ENCODE results near the gene ADNP.

ADNP gene

GRCh38 chr20:50916257-50916656, 15.0 kb downstream of the ADNP start:
- Histone ChIP-seq H3K4me2 (ENCODE audit: low read length) (no peak overlapping the region), H3K79me2 (ENCODE audit: control insufficient read depth, insufficient read depth, low read length) (peaks cover 91% of the 10 kb centered on the region), H3K56ac (ENCODE audit: low read length) (no peak overlapping the region), H2AK5ac (ENCODE audit: low read length) (no peak overlapping the region), H3K4me1 (ENCODE audit: control insufficient read depth, low read depth, low read length) (peaks cover 3% of the 10 kb centered on the region), H4K5ac (ENCODE audit: low read length) (no peak overlapping the region), H2BK15ac (replicated peaks; ENCODE audit: low read depth) (no peak overlapping the region), H3K27ac (ENCODE audit: low read depth, low read length) (no peak overlapping the region), H3K79me1 (ENCODE audit: low read length) (peaks cover 1% of the 10 kb centered on the region), H3K23ac (ENCODE audit: low read length) (no peak overlapping the region), H4K8ac (ENCODE audit: low read depth, low read length) (no peak overlapping the region), H3K18ac (ENCODE audit: low read length) (no peak overlapping the region), H3K4ac (ENCODE audit: low read depth, low read length) (no peak overlapping the region), H3K36me3 (ENCODE audit: control insufficient read depth, insufficient read depth, low read length) (peaks cover 4% of the 10 kb centered on the region), H2BK5ac (ENCODE audit: low read length) (no peak overlapping the region), H2BK120ac (ENCODE audit: low read depth, low read length) (no peak overlapping the region), H3K9ac (ENCODE audit: low read length) (no peak overlapping the region), H3K4me3 (ENCODE audit: low read length) (no peak overlapping the region), H3K27me3 (ENCODE audit: insufficient read depth, low read length, poor library complexity) (no peaks in the 10 kb centered on the region)
- DNase-seq = peak; percentile 83
- WGBS (ENCODE audit: extremely low coverage, insufficient coverage, low lambda C conversion rate) = no CpG with 5 or more reads among the region's 5 CpGs

GRCh38 chr20:50915424-50915823, 15.8 kb downstream of the ADNP start:
- peaks cover 91% of the 10 kb centered on the region for H3K79me2 ChIP-seq (ENCODE audit: control insufficient read depth, insufficient read depth, low read length)
- H4K8ac ChIP-seq (ENCODE audit: low read depth, low read length) = no peak overlapping the region
- H3K79me1 ChIP-seq (ENCODE audit: low read length) = peaks cover 1% of the 10 kb centered on the region
- peaks cover 4% of the 10 kb centered on the region for H3K36me3 ChIP-seq (ENCODE audit: control insufficient read depth, insufficient read depth, low read length)
- H2BK5ac ChIP-seq (ENCODE audit: low read length) = no peak overlapping the region
- WGBS (ENCODE audit: extremely low coverage, insufficient coverage, low lambda C conversion rate) = no CpG with 5 or more reads among the region's 3 CpGs
- no peak overlapping the region for H4K5ac ChIP-seq (ENCODE audit: low read length)
- no peaks in the 10 kb centered on the region for H3K27me3 ChIP-seq (ENCODE audit: insufficient read depth, low read length, poor library complexity)
- H3K4me2 ChIP-seq (ENCODE audit: low read length) = no peak overlapping the region
- no peak overlapping the region for H3K4me3 ChIP-seq (ENCODE audit: low read length)
- H3K27ac ChIP-seq (ENCODE audit: low read depth, low read length) = no peak overlapping the region
- no peak overlapping the region for H3K18ac ChIP-seq (ENCODE audit: low read length)
- no peak overlapping the region for H2BK15ac ChIP-seq (replicated peaks; ENCODE audit: low read depth)
- no peak overlapping the region for H3K23ac ChIP-seq (ENCODE audit: low read length)
- no peak overlapping the region for H3K56ac ChIP-seq (ENCODE audit: low read length)
- no peak overlapping the region for H2BK120ac ChIP-seq (ENCODE audit: low read depth, low read length)
- no peak overlapping the region for H3K4ac ChIP-seq (ENCODE audit: low read depth, low read length)
- no peak overlapping the region for H3K9ac ChIP-seq (ENCODE audit: low read length)
- peaks cover 3% of the 10 kb centered on the region for H3K4me1 ChIP-seq (ENCODE audit: control insufficient read depth, low read depth, low read length)
- H2AK5ac ChIP-seq (ENCODE audit: low read length) = no peak overlapping the region
- no peak for DNase-seq

GRCh38 chr20:50913690-50914375, 17.4 kb downstream of the ADNP start:
- no peak overlapping the region for H3K56ac ChIP-seq (ENCODE audit: low read length)
- H2BK120ac ChIP-seq (ENCODE audit: low read depth, low read length) = no peak overlapping the region
- no peak for DNase-seq
- H3K23ac ChIP-seq (ENCODE audit: low read length) = no peak overlapping the region
- peaks cover 90% of the 10 kb centered on the region for H3K79me2 ChIP-seq (ENCODE audit: control insufficient read depth, insufficient read depth, low read length)
- H3K27me3 ChIP-seq (ENCODE audit: insufficient read depth, low read length, poor library complexity) = no peaks in the 10 kb centered on the region
- H3K79me1 ChIP-seq (ENCODE audit: low read length) = peaks cover 6% of the 10 kb centered on the region
- no peak overlapping the region for H3K4me2 ChIP-seq (ENCODE audit: low read length)
- no peak overlapping the region for H4K8ac ChIP-seq (ENCODE audit: low read depth, low read length)
- no peak overlapping the region for H3K9ac ChIP-seq (ENCODE audit: low read length)
- H2AK5ac ChIP-seq (ENCODE audit: low read length) = no peak overlapping the region
- H3K4ac ChIP-seq (ENCODE audit: low read depth, low read length) = no peak overlapping the region
- H2BK15ac ChIP-seq (replicated peaks; ENCODE audit: low read depth) = no peak overlapping the region
- H3K4me3 ChIP-seq (ENCODE audit: low read length) = no peak overlapping the region
- no peak overlapping the region for H3K27ac ChIP-seq (ENCODE audit: low read depth, low read length)
- no CpG with 5 or more reads among the region's 2 CpGs for WGBS (ENCODE audit: extremely low coverage, insufficient coverage, low lambda C conversion rate)
- no peak overlapping the region for H2BK5ac ChIP-seq (ENCODE audit: low read length)
- peaks cover 3% of the 10 kb centered on the region for H3K4me1 ChIP-seq (ENCODE audit: control insufficient read depth, low read depth, low read length)
- no peak overlapping the region for H3K18ac ChIP-seq (ENCODE audit: low read length)
- no peak overlapping the region for H4K5ac ChIP-seq (ENCODE audit: low read length)
- peaks cover 2% of the 10 kb centered on the region for H3K36me3 ChIP-seq (ENCODE audit: control insufficient read depth, insufficient read depth, low read length)

GRCh38 chr20:50911716-50912115, 19.5 kb downstream of the ADNP start:
- Histone ChIP-seq H2BK5ac (ENCODE audit: low read length) (no peak overlapping the region), H4K8ac (ENCODE audit: low read depth, low read length) (no peak overlapping the region), H3K18ac (ENCODE audit: low read length) (no peak overlapping the region), H2BK120ac (ENCODE audit: low read depth, low read length) (no peak overlapping the region), H3K36me3 (ENCODE audit: control insufficient read depth, insufficient read depth, low read length) (peaks cover 2% of the 10 kb centered on the region), H3K79me2 (ENCODE audit: control insufficient read depth, insufficient read depth, low read length) (peaks cover 89% of the 10 kb centered on the region), H3K4ac (ENCODE audit: low read depth, low read length) (no peak overlapping the region), H3K9ac (ENCODE audit: low read length) (no peak overlapping the region), H2BK15ac (replicated peaks; ENCODE audit: low read depth) (no peak overlapping the region), H3K23ac (ENCODE audit: low read length) (no peak overlapping the region), H3K4me2 (ENCODE audit: low read length) (no peak overlapping the region), H3K4me3 (ENCODE audit: low read length) (no peak overlapping the region), H2AK5ac (ENCODE audit: low read length) (no peak overlapping the region), H3K56ac (ENCODE audit: low read length) (no peak overlapping the region), H3K4me1 (ENCODE audit: control insufficient read depth, low read depth, low read length) (peaks cover 3% of the 10 kb centered on the region), H4K5ac (ENCODE audit: low read length) (no peak overlapping the region), H3K27me3 (ENCODE audit: insufficient read depth, low read length, poor library complexity) (no peaks in the 10 kb centered on the region), H3K27ac (ENCODE audit: low read depth, low read length) (no peak overlapping the region), H3K79me1 (ENCODE audit: low read length) (peaks cover 6% of the 10 kb centered on the region)
- WGBS (ENCODE audit: extremely low coverage, insufficient coverage, low lambda C conversion rate) = no CpG with 5 or more reads among the region's 1 CpG
- DNase-seq = no peak

- Histone ChIP-seq H3K4me2 (ENCODE audit: low read length) (no peak overlapping the region), H4K5ac (ENCODE audit: low read length) (no peak overlapping the region), H2BK5ac (ENCODE audit: low read length) (no peak overlapping the region), H3K27me3 (ENCODE audit: insufficient read depth, low read length, poor library complexity) (no peaks in the 10 kb centered on the region), H3K4ac (ENCODE audit: low read depth, low read length) (no peak overlapping the region), H3K18ac (ENCODE audit: low read length) (no peak overlapping the region), H3K36me3 (ENCODE audit: control insufficient read depth, insufficient read depth, low read length) (peaks cover 2% of the 10 kb centered on the region), H3K4me1 (ENCODE audit: control insufficient read depth, low read depth, low read length) (peaks cover 3% of the 10 kb centered on the region), H3K23ac (ENCODE audit: low read length) (no peak overlapping the region), H3K4me3 (ENCODE audit: low read length) (no peak overlapping the region), H3K79me2 (ENCODE audit: control insufficient read depth, insufficient read depth, low read length) (peaks cover 89% of the 10 kb centered on the region), H2AK5ac (ENCODE audit: low read length) (no peak overlapping the region), H3K9ac (ENCODE audit: low read length) (no peak overlapping the region), H2BK120ac (ENCODE audit: low read depth, low read length) (no peak overlapping the region), H3K79me1 (ENCODE audit: low read length) (peaks cover 6% of the 10 kb centered on the region), H3K56ac (ENCODE audit: low read length) (no peak overlapping the region), H4K8ac (ENCODE audit: low read depth, low read length) (no peak overlapping the region), H2BK15ac (replicated peaks; ENCODE audit: low read depth) (no peak overlapping the region), H3K27ac (ENCODE audit: low read depth, low read length) (no peak overlapping the region)
- no peak for DNase-seq
- no CpG with 5 or more reads among the region's 3 CpGs for WGBS (ENCODE audit: extremely low coverage, insufficient coverage, low lambda C conversion rate)
These were observed 20.2 kb downstream of the ADNP start for GRCh38 chr20:50911030-50911429.

- no peak for DNase-seq
- no peak overlapping the region for H3K4me3 ChIP-seq (ENCODE audit: low read length)
- no peak overlapping the region for H2AK5ac ChIP-seq (ENCODE audit: low read length)
- H2BK15ac ChIP-seq (replicated peaks; ENCODE audit: low read depth) = no peak overlapping the region
- no peak overlapping the region for H3K23ac ChIP-seq (ENCODE audit: low read length)
- H3K36me3 ChIP-seq (ENCODE audit: control insufficient read depth, insufficient read depth, low read length) = no peaks in the 10 kb centered on the region
- H3K4me1 ChIP-seq (ENCODE audit: control insufficient read depth, low read depth, low read length) = peaks cover 3% of the 10 kb centered on the region
- peaks cover 86% of the 10 kb centered on the region for H3K79me2 ChIP-seq (ENCODE audit: control insufficient read depth, insufficient read depth, low read length)
- H2BK5ac ChIP-seq (ENCODE audit: low read length) = no peak overlapping the region
- no peak overlapping the region for H3K9ac ChIP-seq (ENCODE audit: low read length)
- WGBS (ENCODE audit: extremely low coverage, insufficient coverage, low lambda C conversion rate) = no CpG with 5 or more reads among the region's 3 CpGs
- no peak overlapping the region for H3K27ac ChIP-seq (ENCODE audit: low read depth, low read length)
- peaks cover 5% of the 10 kb centered on the region for H3K79me1 ChIP-seq (ENCODE audit: low read length)
- no peak overlapping the region for H3K18ac ChIP-seq (ENCODE audit: low read length)
- no peak overlapping the region for H4K5ac ChIP-seq (ENCODE audit: low read length)
- H3K4me2 ChIP-seq (ENCODE audit: low read length) = no peak overlapping the region
- no peak overlapping the region for H4K8ac ChIP-seq (ENCODE audit: low read depth, low read length)
- H3K27me3 ChIP-seq (ENCODE audit: insufficient read depth, low read length, poor library complexity) = no peaks in the 10 kb centered on the region
- no peak overlapping the region for H3K4ac ChIP-seq (ENCODE audit: low read depth, low read length)
- H2BK120ac ChIP-seq (ENCODE audit: low read depth, low read length) = no peak overlapping the region
- H3K56ac ChIP-seq (ENCODE audit: low read length) = no peak overlapping the region
These were observed 21.8 kb downstream of the ADNP start for GRCh38 chr20:50909413-50909812.

All from mesendoderm (in vitro differentiated cells).